H1 (cell line): ENCODE measurements around the gene CXXC5. TPM values are rescaled to one million over a fixed set of nuclear protein-coding genes. Genes with fewer than 3 reads are reported as not detected.

Experiments
- CTCF ChIA-PET: fragments of 300-600 bp; sonication (Branson Sonifier 250); formaldehyde crosslinking; loops from one replicate; lab custom pipeline; 2021; ENCODE audit not compliant: partially characterized antibody; lab: Charles Lee
- POLR2A ChIA-PET: fragments of 300-600 bp; sonication (Branson Sonifier 250); formaldehyde crosslinking; loops from one replicate; lab custom pipeline; 2021; ENCODE audit warnings: inconsistent platforms; ENCODE audit not compliant: partially characterized antibody; lab: Charles Lee
- DNase-seq, 2 experiments: peaks; one replicate each; pipeline versions ENCODE4 v3.0.0 to v3.0.0-alpha.2; 2010 to 2022; ENCODE audit warnings: low spot score in 2 of 2, low read depth in 1 of 2, mixed read lengths in 1 of 2
- FAIRE-seq: peaks from 2 replicates; lab custom pipeline; 2011; peaks lifted over from hg19 to GRCh38; lab: Jason Lieb, UNC
- H2AFZ ChIP-seq: 2 replicates; pipeline ENCODE4 v1.8.1; 2012; ENCODE audit warnings: low read length, inconsistent platforms
- H2AK5ac ChIP-seq: 2 replicates; pipeline ENCODE4 v1.6.1; 2013; ENCODE audit warnings: low read depth, low read length
- H2BK120ac ChIP-seq: replicated peaks from 2 replicates; pipeline ENCODE3; 2013; ENCODE audit warnings: low read depth, low read length, inconsistent platforms
- H2BK12ac ChIP-seq: 2 replicates; pipeline ENCODE4 v1.6.1; 2013; ENCODE audit warnings: low read depth, low read length
- H2BK15ac ChIP-seq: 2 replicates; pipeline ENCODE4 v1.6.1; 2013; ENCODE audit warnings: low read length
- H2BK20ac ChIP-seq: 2 replicates; pipeline ENCODE4 v1.6.1; 2013; ENCODE audit warnings: low read length
- H2BK5ac ChIP-seq: 2 replicates; pipeline ENCODE4 v1.6.1; 2013; ENCODE audit warnings: low read depth, low read length
- H3K14ac ChIP-seq: 2 replicates; pipeline ENCODE4 v1.6.1; 2013; ENCODE audit warnings: inconsistent platforms; ENCODE audit not compliant: insufficient read length
- H3K18ac ChIP-seq: 2 replicates; pipeline ENCODE4 v1.6.1; 2013; ENCODE audit warnings: low read length; ENCODE audit errors: extremely low read depth
- H3K23ac ChIP-seq: 2 replicates; pipeline ENCODE4 v1.6.1; 2013; ENCODE audit warnings: inconsistent platforms; ENCODE audit not compliant: insufficient read length
- H3K23me2 ChIP-seq: 2 replicates; pipeline ENCODE4 v1.6.1; 2013; ENCODE audit warnings: low read depth, low read length
- H3K27ac ChIP-seq: 2 replicates; pipeline ENCODE4 v1.6.1; 2011; ENCODE audit warnings: low read depth, low read length, inconsistent platforms
- H3K27me3 ChIP-seq, 4 experiments: replicated peaks in 1 of 4; 1 replicate in 1 of 4; 2 replicates in 3 of 4; pipeline versions ENCODE4 v1.6.1 to v1.8.1; 2011 to 2013; ENCODE audit warnings: low read length in 3 of 4, mild to moderate bottlenecking in 3 of 4, inconsistent platforms in 2 of 4, mixed read lengths in 2 of 4, moderate library complexity in 1 of 4; ENCODE audit not compliant: control insufficient read depth in 3 of 4, insufficient read depth in 3 of 4; ENCODE audit errors: extremely low read depth in 1 of 4
- H3K36me3 ChIP-seq, 4 experiments: 2 replicates each; pipeline versions ENCODE4 v1.6.1 to v1.8.1; 2011 to 2013; ENCODE audit warnings: mild to moderate bottlenecking in 4 of 4, low read length in 3 of 4, moderate library complexity in 2 of 4, control low read depth in 1 of 4, inconsistent platforms in 1 of 4; ENCODE audit not compliant: insufficient read depth in 4 of 4, control insufficient read depth in 2 of 4
- H3K4ac ChIP-seq: replicated peaks from 2 replicates; pipeline ENCODE3; 2013; ENCODE audit warnings: low read length, low read depth, mixed read lengths, inconsistent platforms; ENCODE audit not compliant: insufficient read length
- H3K4me1 ChIP-seq, 4 experiments: replicated peaks in 1 of 4; 1 replicate in 1 of 4; 2 replicates in 3 of 4; pipeline versions ENCODE4 v1.6.1 to v1.8.1; 2011 to 2013; ENCODE audit warnings: low read length in 3 of 4, inconsistent platforms in 2 of 4, mixed read lengths in 1 of 4; ENCODE audit not compliant: insufficient read depth in 4 of 4, control insufficient read depth in 3 of 4
- H3K4me2 ChIP-seq, 2 experiments: 2 replicates each; pipeline versions ENCODE4 v1.6.1 to v1.8.1; 2011 to 2013; ENCODE audit warnings: low read depth in 2 of 2, low read length in 2 of 2, control low read depth in 1 of 2, inconsistent platforms in 1 of 2, mild to moderate bottlenecking in 1 of 2; ENCODE audit not compliant: insufficient read depth in 1 of 2
- H3K4me3 ChIP-seq, 4 experiments: fragments of 200-600, 300-600 bp in 1 of 4; sonication (generic), shearing (Covaris generic), sonication (Bioruptor Twin) in 1 of 4; 2 replicates each; pipeline versions ENCODE4 v1.5.1 to v1.8.1; 2011 to 2016; ENCODE audit warnings: low read length in 4 of 4, low read depth in 3 of 4, control low read depth in 2 of 4, inconsistent platforms in 2 of 4, mild to moderate bottlenecking in 2 of 4, mixed read lengths in 1 of 4, moderate library complexity in 1 of 4; ENCODE audit not compliant: insufficient read depth in 2 of 4; ENCODE audit errors: extremely low read depth in 1 of 4
- H3K56ac ChIP-seq: replicated peaks from 2 replicates; pipeline ENCODE3; 2013; ENCODE audit warnings: low read depth, mild to moderate bottlenecking, mixed read lengths, low read length, inconsistent platforms; ENCODE audit not compliant: insufficient read length
- H3K79me1 ChIP-seq: 2 replicates; pipeline ENCODE4 v1.6.1; 2013; ENCODE audit warnings: low read depth, low read length, control low read depth
- H3K79me2 ChIP-seq, 2 experiments: 2 replicates each; pipeline versions ENCODE4 v1.6.1 to v1.8.1; 2012 to 2013; ENCODE audit warnings: low read length in 2 of 2, mild to moderate bottlenecking in 2 of 2, inconsistent platforms in 1 of 2; ENCODE audit not compliant: insufficient read depth in 2 of 2, control insufficient read depth in 1 of 2
- H3K9ac ChIP-seq, 4 experiments: replicated peaks in 1 of 4; 1 replicate in 1 of 4; 2 replicates in 3 of 4; pipeline versions ENCODE4 v1.6.1 to v1.8.1; 2011 to 2013; ENCODE audit warnings: low read depth in 3 of 4, low read length in 3 of 4, control low read depth in 2 of 4, mild to moderate bottlenecking in 2 of 4, moderate library complexity in 2 of 4, inconsistent platforms in 1 of 4; ENCODE audit errors: extremely low read depth in 1 of 4
- H3K9me3 ChIP-seq, 2 experiments: 2 replicates each; pipeline versions ENCODE4 v1.6.1 to v1.8.1; 2012 to 2013; ENCODE audit warnings: mild to moderate bottlenecking in 2 of 2, moderate library complexity in 2 of 2, control low read depth in 1 of 2, inconsistent platforms in 1 of 2, low read depth in 1 of 2, low read length in 1 of 2, mixed read lengths in 1 of 2; ENCODE audit not compliant: insufficient read depth in 2 of 2
- H4K20me1 ChIP-seq, 2 experiments: replicated peaks in 1 of 2; 2 replicates each; pipeline versions ENCODE3 to v1.8.1; 2011 to 2013; ENCODE audit warnings: inconsistent platforms in 2 of 2, low read length in 2 of 2, mild to moderate bottlenecking in 1 of 2; ENCODE audit not compliant: insufficient read depth in 2 of 2, control insufficient read depth in 1 of 2
- H4K5ac ChIP-seq: 2 replicates; pipeline ENCODE4 v1.6.1; 2013; ENCODE audit warnings: low read length, low read depth, mixed read lengths, inconsistent platforms; ENCODE audit not compliant: insufficient read length
- H4K8ac ChIP-seq: 2 replicates; pipeline ENCODE4 v1.8.0; 2013; ENCODE audit warnings: mild to moderate bottlenecking, moderate library complexity, low read length, inconsistent platforms; ENCODE audit not compliant: insufficient read depth; ENCODE audit errors: extremely low read depth
- H4K91ac ChIP-seq: replicated peaks from 2 replicates; pipeline ENCODE3; 2013; ENCODE audit warnings: low read length, mixed read lengths, inconsistent platforms; ENCODE audit not compliant: insufficient read length
- ATF2 ChIP-seq: IDR thresholded peaks from 2 replicates; pipeline ENCODE4 v1.6.1; 2012; ENCODE audit warnings: low read length, inconsistent platforms
- CHD1 ChIP-seq: IDR thresholded peaks from 2 replicates; pipeline ENCODE4 v1.6.1; 2012; ENCODE audit warnings: low read depth, low read length, improper control_type of control experiment
- EP300 ChIP-seq, 2 experiments: IDR thresholded peaks; 1 replicate in 1 of 2; 2 replicates in 1 of 2; pipeline ENCODE4 v1.6.1; 2011 to 2012; ENCODE audit warnings: low read depth in 2 of 2, low read length in 2 of 2, mild to moderate bottlenecking in 2 of 2, borderline replicate concordance in 1 of 2, inconsistent platforms in 1 of 2, moderate library complexity in 1 of 2
- HDAC2 ChIP-seq, 2 experiments: fragments of 300-600 bp in 1 of 2; sonication (generic) in 1 of 2; IDR thresholded peaks; 2 replicates each; pipeline ENCODE4 v1.6.1; 2011 to 2012; ENCODE audit warnings: low read depth in 2 of 2, low read length in 2 of 2, mild to moderate bottlenecking in 2 of 2, moderate library complexity in 2 of 2, borderline replicate concordance in 1 of 2, inconsistent platforms in 1 of 2
- JUN ChIP-seq: IDR thresholded peaks from 2 replicates; pipeline ENCODE4 v1.6.1; 2011; ENCODE audit warnings: low read depth, mild to moderate bottlenecking, improper control_type of control experiment, low read length
- KDM1A ChIP-seq: fragments of 200-600, 300-600 bp; sonication (generic); IDR thresholded peaks from 2 replicates; pipeline ENCODE4 v1.7.1; 2016; ENCODE audit warnings: mild to moderate bottlenecking, low read length, borderline replicate concordance
- SIN3A ChIP-seq, 2 experiments: IDR thresholded peaks in 1 of 2; conservative IDR thresholded peaks in 1 of 2; 2 replicates each; pipeline ENCODE4 v1.6.1; 2011 to 2012; ENCODE audit warnings: low read length in 2 of 2, improper control_type of control experiment in 1 of 2, low read depth in 1 of 2, mild to moderate bottlenecking in 1 of 2
- ZNF274 ChIP-seq: IDR thresholded peaks from 2 replicates; pipeline ENCODE4 v1.7.0; 2012; ENCODE audit warnings: low read length, borderline replicate concordance; ENCODE audit errors: extremely low read depth
- WGBS, 2 experiments: shearing (Covaris generic) in 1 of 2; methylation state at CpG; one replicate each; pipeline versions ENCODE4 v1.1.6 to v1.1.7; 2013 to 2015; ENCODE audit warnings: low lambda C conversion rate in 2 of 2, mixed read lengths in 2 of 2, inconsistent platforms in 1 of 2, low coverage in 1 of 2, missing lambda C conversion rate in 1 of 2; ENCODE audit not compliant: insufficient replicate concordance in 2 of 2, insufficient coverage in 1 of 2, insufficient read length in 1 of 2; ENCODE audit errors: extremely low coverage in 1 of 2, missing lambda C conversion rate in 1 of 2; 5-methylcytosine and 5-hydroxymethylcytosine counted together
- polyA plus RNA-seq, 7 experiments: library from polyadenylated mRNA; depleted of rRNA in 3 of 7; stranded (reverse) in 5 of 7; unstranded in 2 of 7; fragments of >200 nt in 5 of 7; fragments of 200-250 nt in 2 of 7; gene quantifications; 1 replicate in 5 of 7; 2 replicates in 1 of 7; 4 replicates in 1 of 7; pipeline versions ENCODE4 v1.2.1 to v1.2.3, GENCODE V29; 2011 to 2013; ENCODE audit warnings: missing spikeins in 2 of 7, mixed read lengths in 2 of 7
- total RNA-seq: library from RNA; stranded (reverse); fragmentation: NEBNext Ultra II Directional; extraction: Animal tissue kit (Norgen Biotek cat#: 25700); gene quantifications from 2 replicates; pipeline ENCODE4 v1.2.1, GENCODE V29; 2021

The CXXC5 gene
- total and polyA plus RNA-seq, 2 of the 8 experiments (the other 6 are each of a cell fraction or from before 2014, with no cell fraction given), result 61.4 to 74.0 TPM

- no peak overlapping the region for H2BK120ac ChIP-seq
- no peak overlapping the region for H3K9ac ChIP-seq
- CTCF ChIA-PET, result interaction anchor here (0.9 to 6.4 kb wide), 17 partner anchors 9 to 107 kb away, joined by 3 to 77 read pairs (median 8); no protein-coding TSS in a partner anchor
- no peak overlapping the region for H4K5ac ChIP-seq
- H4K20me1 ChIP-seq, result peaks cover 65 to 75% of the 10 kb centered on the region in 2 experiments
- POLR2A ChIA-PET, result interaction anchor here (0.6 to 4.0 kb wide), 14 partner anchors 9 to 117 kb away, joined by 3 to 31 read pairs (median 4); partner anchors contain the start of gene CXXC5
- no peak overlapping the region for H3K14ac ChIP-seq
- FAIRE-seq (no peak), DNase-seq (no peak)
- H3K79me1 ChIP-seq, result peaks cover 48% of the 10 kb centered on the region
- no peaks in the 10 kb centered on the region for H3K36me3 ChIP-seq
- H3K27ac ChIP-seq, result no peak overlapping the region
- no peak overlapping the region for H3K56ac ChIP-seq
- no peaks in the 10 kb centered on the region; the same call in 1 of the 2 replicates for H3K23me2 ChIP-seq
- no peak overlapping the region for H3K23ac ChIP-seq
- 0 out of 2 replicates have a peak overlapping the region, but pooled peaks have one; percentile 72 for H2BK15ac ChIP-seq
- no peaks in the 10 kb centered on the region for H3K9me3 ChIP-seq
- no peak overlapping the region for H2AFZ ChIP-seq
- no peak overlapping the region for H4K91ac ChIP-seq
- H2BK12ac ChIP-seq, result 0 out of 2 replicates have a peak overlapping the region, but pooled peaks have one; percentile 27
- peaks cover 16 to 74% (median 63%) of the 10 kb centered on the region in 4 experiments for H3K4me1 ChIP-seq
- H3K18ac ChIP-seq, result peak overlapping the region; percentile 54; the same call in 1 of the 2 replicates
- whole genome bisulfite sequencing, 2 experiments, result 48% methylated on average over 14 of the region's 15 CpGs; no CpG with 5 or more reads in 1 of the 2 experiments
- H2BK20ac ChIP-seq, result no peak overlapping the region
- H2BK5ac ChIP-seq, result peak overlapping the region; percentile 20; the same call in 1 of the 2 replicates
- H3K4me3 ChIP-seq, result no peak overlapping the region
- H3K4ac ChIP-seq, result no peak overlapping the region
- H4K8ac ChIP-seq, result no peak overlapping the region
- no peaks in the 10 kb centered on the region for H3K27me3 ChIP-seq
- no peak overlapping the region for H2AK5ac ChIP-seq
- peaks cover 32 to 97% of the 10 kb centered on the region in 2 experiments for H3K79me2 ChIP-seq
- peak overlapping the region; percentile 21 to 40; a peak in 3 of 4 replicates for H3K4me2 ChIP-seq
- peak; percentile 78; the same call in 1 of the 2 replicates for TF ChIP-seq KDM1A
- no peak for TF ChIP-seq JUN
- no peak for TF ChIP-seq EP300 (IDR thresholded peaks at IDR 0.05; ENCODE audit: borderline replicate concordance in 1 of 2, low read depth in 2 of 2, low read length in 2 of 2)
- no peak for TF ChIP-seq CHD1
- no peak for TF ChIP-seq ZNF274
- 0 out of 4 replicates have a peak, but pooled peaks of 1 of the 2 experiments have one; percentile 55 for TF ChIP-seq HDAC2 (IDR thresholded peaks at IDR 0.05; ENCODE audit: borderline replicate concordance in 1 of 2, low read depth in 2 of 2, low read length in 2 of 2)
- peak; percentile 79; the same call in 1 of the 2 replicates for TF ChIP-seq ATF2
- TF ChIP-seq SIN3A (conservative IDR thresholded peaks at IDR 0.05 in 1 of 2, IDR thresholded peaks at IDR 0.05 in 1 of 2; ENCODE audit: low read depth in 1 of 2, low read length in 2 of 2), result 0 out of 4 replicates have a peak, but pooled peaks of 1 of the 2 experiments have one; percentile 0
These were observed 10.9 kb downstream of the CXXC5 start for GRCh38 chr5:139658928-139659667.
